NCI-H128 (cell line): Measurements from ENCODE around the gene ERVMER34-1.

Source experiments
- DNase-seq: peaks from one replicate; lab custom pipeline; 2025; ENCODE audit not compliant: unreplicated experiment; lab: John Stamatoyannopoulos, UW

ERVMER34-1 gene

GRCh38 chr4:52721968-52722815 is 29.0 kb downstream of the ERVMER34-1 start:
- no peak for DNase-seq

GRCh38 chr4:52718123-52718522 is 33.1 kb downstream of the ERVMER34-1 start:
- DNase-seq: no peak

- no peak for DNase-seq
Observed at GRCh38 chr4:52716364-52717151, 34.7 kb downstream of the ERVMER34-1 start.

GRCh38 chr4:52715914-52716313 is 35.3 kb downstream of the ERVMER34-1 start:
- no peak for DNase-seq

GRCh38 chr4:52715255-52715897 is 35.8 kb downstream of the ERVMER34-1 start:
- no peak for DNase-seq

- DNase-seq: no peak
Observed at GRCh38 chr4:52714597-52715254, 36.5 kb downstream of the ERVMER34-1 start.

GRCh38 chr4:52713456-52713937 is 37.7 kb downstream of the ERVMER34-1 start:
- no peak for DNase-seq

- peak; percentile 87 for DNase-seq
Observed at GRCh38 chr4:52712251-52713130, 38.7 kb downstream of the ERVMER34-1 start.

- no peak for DNase-seq
Observed at GRCh38 chr4:52711834-52712250, 39.4 kb downstream of the ERVMER34-1 start.

GRCh38 chr4:52711272-52711671 is 40.0 kb downstream of the ERVMER34-1 start:
- no peak for DNase-seq

GRCh38 chr4:52709155-52709554 is 42.1 kb downstream of the ERVMER34-1 start:
- DNase-seq: no peak

- no peak for DNase-seq
Observed at GRCh38 chr4:52704661-52705060, 46.6 kb downstream of the ERVMER34-1 start.

- DNase-seq: no peak
Observed at GRCh38 chr4:52704133-52704532, 47.1 kb downstream of the ERVMER34-1 start.

GRCh38 chr4:52701207-52701606 is 50.0 kb downstream of the ERVMER34-1 start:
- DNase-seq: no peak

GRCh38 chr4:52694936-52695335 is 56.3 kb downstream of the ERVMER34-1 start:
- no peak for DNase-seq

GRCh38 chr4:52693492-52693891 is 57.7 kb downstream of the ERVMER34-1 start:
- no peak for DNase-seq
